VCaP (cell line): ENCODE measurements around the gene ATXN7L1.

Experiments
- H3K27ac ChIP-seq: fragments of 450-650 bp; 2 replicates; pipeline ENCODE4 v1.5.1; 2017
- TF ChIP-seq, protein P1 (sequence below): fragments of 450-650 bp; conservative IDR thresholded peaks from 2 replicates; pipeline ENCODE4 v1.5.1; 2017; ENCODE audit warnings: mild to moderate bottlenecking, moderate library complexity

Gene ATXN7L1

DNA sequence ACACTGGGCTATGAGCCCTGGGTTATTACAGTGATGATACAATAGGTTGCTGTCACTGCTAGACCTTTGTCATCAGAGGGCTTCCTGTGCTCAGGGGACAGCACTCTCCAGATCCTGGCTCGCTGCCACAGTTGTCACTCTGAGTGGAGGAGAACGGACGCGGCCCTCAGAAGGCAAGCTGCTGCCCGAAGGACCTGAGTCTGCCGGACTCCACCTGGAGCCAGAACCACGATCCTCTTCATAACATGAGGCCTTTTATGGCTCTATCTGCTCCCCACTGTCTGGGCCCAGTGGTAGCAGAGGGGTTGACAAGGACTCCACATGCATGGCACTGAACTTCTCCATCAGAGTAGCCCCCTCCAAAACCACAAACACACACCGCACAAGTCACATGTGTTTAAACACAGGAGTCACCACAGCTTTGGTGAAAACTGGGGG is 200.4 kb downstream of the ATXN7L1 start:
- TF ChIP-seq, protein P1, sequence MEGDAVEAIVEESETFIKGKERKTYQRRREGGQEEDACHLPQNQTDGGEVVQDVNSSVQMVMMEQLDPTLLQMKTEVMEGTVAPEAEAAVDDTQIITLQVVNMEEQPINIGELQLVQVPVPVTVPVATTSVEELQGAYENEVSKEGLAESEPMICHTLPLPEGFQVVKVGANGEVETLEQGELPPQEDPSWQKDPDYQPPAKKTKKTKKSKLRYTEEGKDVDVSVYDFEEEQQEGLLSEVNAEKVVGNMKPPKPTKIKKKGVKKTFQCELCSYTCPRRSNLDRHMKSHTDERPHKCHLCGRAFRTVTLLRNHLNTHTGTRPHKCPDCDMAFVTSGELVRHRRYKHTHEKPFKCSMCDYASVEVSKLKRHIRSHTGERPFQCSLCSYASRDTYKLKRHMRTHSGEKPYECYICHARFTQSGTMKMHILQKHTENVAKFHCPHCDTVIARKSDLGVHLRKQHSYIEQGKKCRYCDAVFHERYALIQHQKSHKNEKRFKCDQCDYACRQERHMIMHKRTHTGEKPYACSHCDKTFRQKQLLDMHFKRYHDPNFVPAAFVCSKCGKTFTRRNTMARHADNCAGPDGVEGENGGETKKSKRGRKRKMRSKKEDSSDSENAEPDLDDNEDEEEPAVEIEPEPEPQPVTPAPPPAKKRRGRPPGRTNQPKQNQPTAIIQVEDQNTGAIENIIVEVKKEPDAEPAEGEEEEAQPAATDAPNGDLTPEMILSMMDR: no peak
- no peak overlapping the region for H3K27ac ChIP-seq

DNA sequence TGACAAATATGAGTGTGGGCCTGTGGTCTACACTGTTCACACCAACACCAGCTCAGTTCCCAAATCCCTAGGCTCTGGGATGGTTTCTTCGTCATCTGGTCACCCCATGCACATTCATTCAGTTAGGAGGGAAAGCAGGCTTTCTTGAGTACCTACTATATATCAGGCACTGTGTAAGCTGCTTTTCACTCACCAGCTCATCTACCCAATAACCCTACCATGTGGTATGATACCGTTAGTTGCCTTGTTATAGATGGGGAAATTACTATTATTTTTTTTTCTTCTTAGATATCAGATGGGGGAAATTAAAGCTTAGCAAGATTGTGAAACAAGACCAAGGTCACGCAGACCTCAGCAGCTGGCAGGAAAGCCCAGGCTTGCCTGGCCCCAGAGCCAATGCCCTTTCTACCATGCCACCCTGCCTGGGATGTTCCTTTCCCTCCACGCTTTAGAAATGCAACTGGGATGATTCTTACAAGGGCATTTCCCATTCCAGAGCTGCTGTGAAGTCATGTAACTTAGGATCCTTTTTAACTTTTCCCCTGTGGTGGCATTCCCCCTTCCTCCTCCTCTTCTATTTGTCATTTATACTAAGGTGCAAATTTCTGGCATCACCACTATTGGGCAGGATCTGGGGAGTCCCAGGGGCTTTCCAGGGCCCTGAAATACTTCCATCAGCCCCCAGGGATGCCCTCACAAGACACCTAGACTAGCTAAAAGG is 202.0 kb downstream of the ATXN7L1 start:
- TF ChIP-seq, protein P1: no peak
- H3K27ac ChIP-seq: peak overlapping the region; percentile 71

DNA sequence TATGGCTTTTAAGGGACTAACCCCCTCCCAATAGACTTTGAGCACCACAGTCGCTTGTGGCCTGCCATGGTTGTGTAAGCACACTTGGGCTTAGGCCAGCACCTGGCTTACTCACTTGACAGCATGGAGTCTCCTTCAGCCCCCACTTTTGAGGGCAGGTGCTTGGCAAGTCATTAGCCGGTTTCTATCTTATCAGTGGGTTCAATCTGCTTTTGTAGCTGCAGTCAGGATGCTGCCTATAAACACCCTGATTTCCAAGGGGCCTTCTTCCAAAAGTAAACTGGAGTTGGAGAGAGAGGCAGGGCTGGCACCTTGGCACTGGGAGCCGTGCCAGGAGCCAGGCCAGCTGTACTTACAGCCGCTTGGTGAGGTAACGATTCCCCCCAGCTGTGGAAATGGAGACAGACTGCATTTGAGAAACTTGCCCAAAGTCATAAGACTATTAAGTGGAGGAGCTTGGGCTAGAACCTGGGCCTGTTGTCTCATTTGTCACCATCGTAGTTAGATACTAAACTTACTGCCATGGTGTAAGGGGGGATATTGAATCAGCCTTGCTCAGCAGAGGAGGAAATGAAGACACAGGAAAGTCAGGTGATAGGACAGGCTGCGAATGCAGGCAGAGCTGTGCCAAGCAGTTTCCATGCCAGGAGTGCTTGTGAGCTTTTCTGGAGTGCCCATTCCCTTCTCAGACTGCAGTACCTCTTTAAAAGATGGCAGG is 202.9 kb downstream of the ATXN7L1 start:
- TF ChIP-seq, protein P1: no peak
- H3K27ac ChIP-seq: peak overlapping the region; percentile 71

DNA sequence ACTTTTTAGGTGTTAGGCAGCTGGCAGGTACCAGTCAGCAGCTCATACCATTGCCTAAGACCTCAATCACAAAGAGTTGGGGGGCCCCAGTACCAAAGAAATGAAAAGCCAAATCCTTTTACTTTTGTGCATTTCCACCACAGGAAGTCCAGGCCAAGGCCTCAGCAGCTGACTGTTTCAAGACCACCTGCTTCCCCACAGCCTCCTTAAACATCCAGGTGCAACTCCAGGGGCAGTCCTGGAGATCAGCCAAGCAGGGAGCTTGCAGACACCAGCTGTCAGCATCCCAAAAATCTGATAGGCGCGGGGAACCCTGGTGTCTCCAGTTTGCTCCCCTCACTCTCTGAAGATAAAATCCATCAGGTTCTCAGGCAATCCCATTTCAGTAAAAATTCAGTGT is 203.6 kb downstream of the ATXN7L1 start:
- TF ChIP-seq, protein P1: no peak

DNA sequence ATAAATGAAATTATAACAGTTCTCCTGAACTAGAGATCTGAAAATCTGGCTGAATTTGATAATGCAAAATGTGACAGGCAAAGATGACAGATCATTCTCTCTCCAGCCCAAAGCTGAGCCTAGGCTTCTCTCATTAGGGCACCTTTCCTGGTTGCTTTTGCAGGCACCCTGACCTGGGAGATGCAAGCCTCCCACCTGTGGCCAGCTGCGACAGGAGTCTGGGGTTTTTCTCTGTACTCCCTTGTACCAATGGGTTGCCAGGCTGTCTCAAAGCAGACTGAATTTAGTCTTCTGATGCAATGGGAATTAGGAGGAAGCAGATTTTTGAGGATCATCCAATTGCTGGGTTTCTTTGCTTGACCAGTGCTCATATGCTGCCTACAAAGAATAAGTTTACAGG is 210.1 kb downstream of the ATXN7L1 start:
- H3K27ac ChIP-seq: no peak overlapping the region
- TF ChIP-seq, protein P1: no peak

More for the DNA sequence above, 203.6 kb downstream of the ATXN7L1 start:
- peak overlapping the region; percentile 71 for H3K27ac ChIP-seq

DNA sequence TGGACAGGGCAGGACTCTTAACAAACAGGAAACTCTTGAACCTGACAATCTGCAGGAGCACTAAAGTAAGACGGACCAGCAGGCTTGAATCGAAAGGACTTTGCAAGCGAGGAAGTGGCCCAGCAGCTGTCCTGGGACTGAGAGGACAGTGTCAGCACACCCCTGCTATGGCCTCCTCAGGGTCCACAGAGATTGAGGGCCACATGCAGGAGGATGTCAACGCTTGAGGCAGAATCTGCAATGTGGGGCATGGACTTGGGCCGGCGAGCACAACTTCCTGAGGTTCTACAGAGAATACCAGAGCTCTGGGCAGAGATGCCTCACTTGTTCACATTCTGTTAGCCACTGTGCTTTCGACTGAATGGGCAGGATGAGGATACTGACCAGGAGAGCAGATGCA is 210.7 kb downstream of the ATXN7L1 start:
- H3K27ac ChIP-seq: no peak overlapping the region
- TF ChIP-seq, protein P1: no peak

DNA sequence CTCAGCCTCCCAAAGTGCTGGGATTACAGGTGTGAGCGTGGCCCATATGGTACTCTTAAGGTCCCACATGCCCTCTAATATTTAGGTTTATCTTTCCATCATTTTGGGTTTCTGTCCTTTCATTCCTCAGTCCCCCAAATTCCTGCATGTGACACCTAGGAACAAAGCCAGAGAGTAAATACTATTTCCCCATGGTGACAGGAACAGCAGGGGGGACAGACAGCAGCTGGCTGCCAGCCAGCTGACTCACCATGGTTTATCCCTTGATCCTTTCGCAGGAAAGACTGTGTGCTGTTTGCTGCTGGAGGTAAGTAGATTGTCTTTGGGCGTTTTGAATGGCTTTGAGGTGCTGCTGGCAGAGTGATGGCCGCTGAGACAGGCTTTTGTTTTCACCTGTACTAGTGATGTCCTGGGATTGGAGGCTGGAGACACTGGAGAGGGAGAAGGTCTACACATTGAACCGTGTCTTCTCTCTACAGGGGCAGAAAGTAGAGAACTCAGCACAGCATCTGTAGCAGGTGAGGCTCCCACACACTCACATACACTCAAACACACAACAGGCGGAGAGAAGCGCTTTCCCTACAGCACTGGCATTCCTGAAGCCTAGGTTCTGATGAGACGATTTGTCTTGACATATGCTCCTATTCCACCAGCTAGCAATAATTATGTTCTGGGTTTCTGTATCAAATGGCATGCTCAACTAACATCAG is 211.4 kb downstream of the ATXN7L1 start:
- TF ChIP-seq, protein P1: no peak
- H3K27ac ChIP-seq: no peak overlapping the region
